ENCODE measurements around the gene TBX4.
"Not testable (repeated sequence)": the region's sequence is repeated elsewhere in the genome, so short reads cannot be mapped to it uniquely, and the experiment has no call there.

Gene TBX4

GRCh38 chr17:61444075-61444474, 8.1 kb upstream of the TBX4 start:
- Mint-ChIP-seq H3K4me1 (no peaks in the 10 kb centered on the region), H3K27ac (no peak overlapping the region), H3K4me3 (no peak overlapping the region), H3K36me3 (ENCODE audit: low read depth) (no peaks in the 10 kb centered on the region), H3K27me3 (ENCODE audit: low read depth) (peaks cover 60% of the 10 kb centered on the region), H3K9me3 (peaks cover 11% of the 10 kb centered on the region)
- TF ChIP-seq CTCF (IDR thresholded peaks at IDR 0.05; ENCODE audit: unreplicated experiment in 3 of 3), result no peak

DNA sequence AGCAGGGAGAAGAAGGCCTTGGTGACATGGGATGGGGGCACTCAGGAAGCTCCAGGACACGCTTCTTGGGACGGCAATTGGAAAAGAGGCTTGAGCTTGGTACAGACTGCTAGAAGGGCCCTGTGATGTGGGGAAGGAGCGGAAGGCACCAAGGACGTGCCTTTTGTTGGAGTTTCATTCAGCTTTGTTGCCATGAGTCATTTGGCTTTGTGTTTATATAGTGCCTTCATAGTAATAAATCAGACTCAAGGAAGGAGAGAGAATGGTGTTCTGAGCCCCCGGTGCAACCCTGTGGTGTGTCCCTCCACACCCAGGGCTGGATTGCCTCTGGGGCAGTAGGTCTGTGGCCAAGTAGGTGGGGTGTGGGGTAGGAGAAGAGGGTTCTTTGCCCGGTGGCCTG, 7.4 kb upstream of the TBX4 start:
- Mint-ChIP-seq H3K9me3 (peaks cover 6% of the 10 kb centered on the region), H3K36me3 (ENCODE audit: low read depth) (no peaks in the 10 kb centered on the region), H3K4me1 (no peaks in the 10 kb centered on the region), H3K4me3 (no peak overlapping the region), H3K27me3 (ENCODE audit: low read depth) (peaks cover 67% of the 10 kb centered on the region), H3K27ac (no peak overlapping the region)
- TF ChIP-seq CTCF (IDR thresholded peaks at IDR 0.05; ENCODE audit: unreplicated experiment in 3 of 3), result no peak

DNA sequence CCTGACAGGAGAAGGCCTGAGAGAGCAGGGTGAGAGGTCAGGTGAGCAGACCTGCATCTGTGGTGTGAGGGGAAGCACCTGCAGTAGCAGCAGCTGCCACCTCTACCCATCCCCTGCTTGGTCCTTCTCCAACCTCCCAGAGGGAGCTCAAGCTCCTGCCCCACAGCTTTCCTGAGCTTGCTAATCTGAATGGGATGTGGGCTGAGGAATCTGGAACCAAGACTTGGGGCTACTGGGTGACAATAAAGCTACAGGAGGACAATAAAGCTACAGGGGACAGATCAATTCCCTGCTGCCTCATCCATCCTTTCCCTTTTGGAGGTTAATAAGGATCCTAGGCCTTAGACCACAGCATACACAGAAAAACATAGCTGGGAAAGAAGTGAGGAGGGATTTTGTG, 4.9 kb upstream of the TBX4 start:
- H3K27ac Mint-ChIP-seq, result no peak overlapping the region
- TF ChIP-seq CTCF (IDR thresholded peaks at IDR 0.05; ENCODE audit: unreplicated experiment in 3 of 3), result no peak
- peaks cover 5% of the 10 kb centered on the region for H3K4me1 Mint-ChIP-seq
- no peaks in the 10 kb centered on the region for H3K9me3 Mint-ChIP-seq
- peaks cover 89% of the 10 kb centered on the region for H3K27me3 Mint-ChIP-seq (ENCODE audit: low read depth)
- no peaks in the 10 kb centered on the region for H3K36me3 Mint-ChIP-seq (ENCODE audit: low read depth)
- no peak overlapping the region for H3K4me3 Mint-ChIP-seq

GRCh38 chr17:61448042-61448441, 4.2 kb upstream of the TBX4 start:
- H3K27ac Mint-ChIP-seq, result no peak overlapping the region
- H3K27me3 Mint-ChIP-seq (ENCODE audit: low read depth), result peaks cover 91% of the 10 kb centered on the region
- H3K9me3 Mint-ChIP-seq, result no peaks in the 10 kb centered on the region
- no peak overlapping the region for H3K4me3 Mint-ChIP-seq
- H3K36me3 Mint-ChIP-seq (ENCODE audit: low read depth), result no peaks in the 10 kb centered on the region
- peaks cover 5% of the 10 kb centered on the region for H3K4me1 Mint-ChIP-seq
- TF ChIP-seq CTCF (IDR thresholded peaks at IDR 0.05; ENCODE audit: unreplicated experiment in 3 of 3), result no peak

DNA sequence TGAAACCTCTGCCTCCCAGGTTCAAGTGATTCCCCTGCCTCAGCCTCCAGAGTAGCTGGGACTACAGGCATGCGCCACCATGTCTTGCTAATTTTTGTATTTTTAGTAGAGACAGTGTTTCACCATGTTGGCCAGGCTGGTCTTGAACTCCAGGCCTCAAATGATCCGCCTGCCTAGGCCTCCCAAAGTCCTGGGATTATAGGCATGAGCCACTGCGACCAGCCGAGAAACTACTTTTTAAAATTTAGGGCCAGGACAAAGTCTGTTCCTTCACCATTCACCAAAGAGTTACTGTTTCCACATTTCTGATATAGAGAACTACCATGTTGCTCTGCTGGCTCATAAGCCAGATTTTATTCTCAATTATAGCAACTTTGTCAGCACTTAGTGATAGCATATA, 3.1 kb upstream of the TBX4 start:
- H3K36me3 Mint-ChIP-seq (ENCODE audit: low read depth); H3K27ac Mint-ChIP-seq; H3K4me3 Mint-ChIP-seq; H3K9me3 Mint-ChIP-seq: not testable (repeated sequence)
- H3K4me1 Mint-ChIP-seq, result peaks cover 13% of the 10 kb centered on the region
- H3K27me3 Mint-ChIP-seq (ENCODE audit: low read depth), result peaks cover 98% of the 10 kb centered on the region

DNA sequence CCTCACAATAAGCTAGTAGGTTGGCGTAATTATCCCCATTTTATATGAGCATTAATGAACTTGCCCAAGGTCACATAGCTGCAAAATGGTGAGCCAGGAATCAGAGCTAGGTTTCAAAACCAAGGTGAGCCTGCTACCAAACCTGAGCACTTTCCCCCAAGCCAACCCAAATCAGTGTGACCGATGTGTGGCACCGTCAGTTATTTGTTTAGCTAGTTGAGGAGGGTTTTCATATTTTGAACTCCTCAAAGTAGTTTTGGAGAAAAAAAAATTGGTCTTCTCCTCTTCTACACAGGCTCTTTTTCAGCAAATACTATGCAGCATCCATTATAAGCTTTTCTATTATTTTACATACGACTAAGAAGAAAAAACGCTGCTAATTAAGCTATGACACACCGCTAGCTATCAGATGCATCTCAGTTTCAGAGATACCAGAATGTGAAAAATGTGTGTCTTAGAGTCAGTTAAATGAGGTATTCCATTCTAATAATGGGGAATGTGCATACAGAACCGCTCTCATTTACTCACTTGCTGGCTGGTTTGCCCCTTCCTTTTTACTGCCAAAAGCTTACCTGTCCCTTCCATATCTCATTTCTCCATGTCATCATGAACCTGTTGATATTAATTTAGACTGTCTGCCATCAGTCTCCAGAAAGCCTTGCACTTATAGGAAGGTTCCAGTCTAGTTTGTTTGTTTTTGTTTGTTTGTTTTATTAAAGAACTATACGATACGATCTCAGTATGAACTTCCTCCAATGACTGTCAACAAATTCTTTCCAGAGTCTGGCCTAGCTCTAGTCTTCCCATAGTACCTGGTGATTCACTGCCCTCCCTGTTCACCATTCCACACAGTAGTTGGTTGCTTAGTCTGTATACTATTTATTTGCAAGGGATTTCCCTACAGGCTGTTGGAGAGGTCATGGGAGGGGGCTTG, 2.2 kb upstream of the TBX4 start:
- no peaks in the 10 kb centered on the region for H3K36me3 Mint-ChIP-seq (ENCODE audit: low read depth)
- no peak for TF ChIP-seq CTCF (IDR thresholded peaks at IDR 0.05; ENCODE audit: unreplicated experiment in 3 of 3)
- H3K4me1 Mint-ChIP-seq, result peaks cover 16% of the 10 kb centered on the region
- no peaks in the 10 kb centered on the region for H3K9me3 Mint-ChIP-seq
- peaks cover 98% of the 10 kb centered on the region for H3K27me3 Mint-ChIP-seq (ENCODE audit: low read depth)
- H3K27ac Mint-ChIP-seq, result no peak overlapping the region
- no peak overlapping the region for H3K4me3 Mint-ChIP-seq

All from nephron (organoid).